Activated T-helper 1 cell treated with Interleukin-2 at 50 U/mL for 16 hours (primary cell): Measurements from ENCODE around the gene AP1G2.

ENCODE experiments used
- DNase-seq: peaks from one replicate; pipeline ENCODE4 v3.0.0-alpha.2; 2020; ENCODE audit warnings: low read depth

Gene AP1G2

GRCh38 chr14:23558346-23559009, 9.1 kb downstream of the AP1G2 start:
- DNase-seq: no peak

- DNase-seq: no peak
These were observed 9.6 kb downstream of the AP1G2 start for GRCh38 chr14:23557946-23558345.

GRCh38 chr14:23557521-23557920, 10.1 kb downstream of the AP1G2 start:
- DNase-seq: no peak

- no peak for DNase-seq
These were observed 10.7 kb downstream of the AP1G2 start for GRCh38 chr14:23556700-23557440.

GRCh38 chr14:23555882-23556699, 11.5 kb downstream of the AP1G2 start, which contains the start of gene THTPA:
THTPA (plus strand) TSS chr14:23556271; CDS start chr14:23556758, 487 bp downstream.
- DNase-seq: peak; percentile 81

- DNase-seq: no peak
These were observed 12.1 kb downstream of the AP1G2 start for GRCh38 chr14:23555533-23555881.

- DNase-seq: peak; percentile 49
These were observed 16.1 kb downstream of the AP1G2 start, which contains the start of gene ZFHX2 for GRCh38 chr14:23551266-23552028. ZFHX2 (minus strand) TSS chr14:23551765; CDS start chr14:23535325, 16,440 bp downstream.

- DNase-seq: no peak
These were observed 16.8 kb downstream of the AP1G2 start for GRCh38 chr14:23550812-23551265.

GRCh38 chr14:23550131-23550811, 17.3 kb downstream of the AP1G2 start:
- DNase-seq: no peak

GRCh38 chr14:23548351-23549318, 19.0 kb downstream of the AP1G2 start:
- no peak for DNase-seq

GRCh38 chr14:23547924-23548323, 19.7 kb downstream of the AP1G2 start:
- no peak for DNase-seq

- DNase-seq: no peak
These were observed 21.0 kb downstream of the AP1G2 start for GRCh38 chr14:23546450-23547035.

- no peak for DNase-seq
These were observed 21.7 kb downstream of the AP1G2 start for GRCh38 chr14:23545740-23546365.

GRCh38 chr14:23544511-23545447, 22.8 kb downstream of the AP1G2 start:
- no peak for DNase-seq

GRCh38 chr14:23543403-23543802, 24.2 kb downstream of the AP1G2 start:
- DNase-seq: no peak

- DNase-seq: no peak
These were observed 25.3 kb downstream of the AP1G2 start for GRCh38 chr14:23542261-23542660.

- no peak for DNase-seq
These were observed 27.5 kb downstream of the AP1G2 start for GRCh38 chr14:23540141-23540469.
